DOHH2 (cell line): ENCODE data around the gene CFAP92.

Source experiments
- H3F3A ChIP-seq: fragments of 200-600 bp; sonication (generic), shearing (Covaris generic); 2 replicates; pipeline ENCODE4 v1.6.0; 2016; ENCODE audit warnings: antibody characterized with exemption, mild to moderate bottlenecking; ENCODE audit not compliant: control insufficient read depth, insufficient read depth
- H3K27ac ChIP-seq: fragments of 200-600 bp; sonication (generic); 2 replicates; pipeline ENCODE4 v1.5.1; 2014; ENCODE audit warnings: low read depth, mild to moderate bottlenecking, low read length, moderate library complexity
- H3K27me3 ChIP-seq: fragments of 200-600 bp; sonication (generic); 2 replicates; pipeline ENCODE4 v1.6.1; 2014; ENCODE audit warnings: mild to moderate bottlenecking, low read length, mixed read lengths; ENCODE audit not compliant: control insufficient read depth
- H3K36me3 ChIP-seq: fragments of 200-600 bp; sonication (generic); 2 replicates; pipeline ENCODE4 v1.6.1; 2014; ENCODE audit warnings: mild to moderate bottlenecking, low read length, moderate library complexity, mixed read lengths; ENCODE audit not compliant: control insufficient read depth
- H3K4me1 ChIP-seq: fragments of 200-600 bp; sonication (generic); 2 replicates; pipeline ENCODE4 v1.6.1; 2014; ENCODE audit warnings: mild to moderate bottlenecking, low read length, mixed read lengths; ENCODE audit not compliant: control insufficient read depth
- H3K4me2 ChIP-seq: fragments of 200-600 bp; sonication (generic); 2 replicates; pipeline ENCODE4 v1.6.0; 2014; ENCODE audit warnings: mild to moderate bottlenecking, low read length, moderate library complexity
- H3K4me3 ChIP-seq: fragments of 200-600 bp; sonication (generic); 2 replicates; pipeline ENCODE4 v1.5.1; 2014; ENCODE audit warnings: mild to moderate bottlenecking, low read length, mixed read lengths
- H3K79me2 ChIP-seq: fragments of 200-600 bp; sonication (generic); 2 replicates; pipeline ENCODE4 v1.6.1; 2014; ENCODE audit warnings: mild to moderate bottlenecking, low read length, mixed read lengths; ENCODE audit not compliant: control insufficient read depth
- H3K9me2 ChIP-seq: fragments of 200-600 bp; sonication (generic); replicated peaks from 2 replicates; pipeline ENCODE4 v1.6.1; 2014; ENCODE audit warnings: mild to moderate bottlenecking, low read length, mixed read lengths; ENCODE audit not compliant: control insufficient read depth
- H3K9me3 ChIP-seq: fragments of 200-600 bp; sonication (generic); 2 replicates; pipeline ENCODE4 v1.6.1; 2014; ENCODE audit warnings: antibody characterized with exemption, low read length, mixed read lengths; ENCODE audit not compliant: control insufficient read depth, insufficient read depth
- H4K20me1 ChIP-seq: fragments of 200-600 bp; sonication (generic); 2 replicates; pipeline ENCODE4 v1.6.0; 2014; ENCODE audit warnings: low read depth, mild to moderate bottlenecking, antibody characterized with exemption, low read length, moderate library complexity; ENCODE audit not compliant: control insufficient read depth, insufficient read depth
- EZH2phosphoT487 ChIP-seq: fragments of 200-600 bp; sonication (generic); IDR thresholded peaks from 2 replicates; pipeline ENCODE4 v1.6.1; 2017; ENCODE audit warnings: borderline replicate concordance, mild to moderate bottlenecking, antibody characterized with exemption, low read length, moderate library complexity, mixed read lengths
- TF ChIP-seq, protein P1 (sequence below): fragments of 200-600 bp; sonication (generic); IDR thresholded peaks from one replicate; pipeline ENCODE4 v1.5.1; 2014; ENCODE audit warnings: antibody characterized with exemption, mild to moderate bottlenecking, low read depth, low read length; ENCODE audit not compliant: poor library complexity, severe bottlenecking

Gene CFAP92

DNA sequence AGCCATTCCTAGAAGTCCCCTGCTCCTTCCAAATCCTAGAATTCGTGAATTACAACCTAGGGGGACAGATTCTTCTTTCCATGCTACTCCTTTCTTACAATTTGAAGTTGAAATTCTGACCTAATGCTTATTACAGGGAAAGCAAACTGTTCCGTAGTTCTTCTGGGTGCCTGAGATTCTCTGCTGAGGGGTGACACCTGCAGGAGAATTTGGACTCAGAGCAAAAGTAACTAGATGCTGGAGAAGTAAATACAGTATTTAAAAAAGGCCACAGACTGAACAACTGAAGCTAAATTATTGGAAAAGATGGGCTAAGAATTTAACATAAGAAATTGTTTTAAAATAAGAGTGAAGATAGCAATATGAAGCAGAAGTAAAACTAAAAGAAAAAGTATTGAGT lies 76.6 kb downstream of the CFAP92 start:
- Histone ChIP-seq H3K79me2 (no peaks in the 10 kb centered on the region), H3K4me3 (no peak overlapping the region), H3F3A (0 out of 2 replicates have a peak, but pooled peaks cover 12% of the 10 kb centered on the region), H3K9me2 (no peaks in the 10 kb centered on the region), H3K4me2 (no peak overlapping the region), H3K36me3 (peaks cover 70% of the 10 kb centered on the region), H3K4me1 (no peaks in the 10 kb centered on the region), H3K27me3 (no peaks in the 10 kb centered on the region), H3K9me3 (no peaks in the 10 kb centered on the region), H4K20me1 (no peaks in the 10 kb centered on the region), H3K27ac (no peak overlapping the region)
- TF ChIP-seq, protein P1, sequence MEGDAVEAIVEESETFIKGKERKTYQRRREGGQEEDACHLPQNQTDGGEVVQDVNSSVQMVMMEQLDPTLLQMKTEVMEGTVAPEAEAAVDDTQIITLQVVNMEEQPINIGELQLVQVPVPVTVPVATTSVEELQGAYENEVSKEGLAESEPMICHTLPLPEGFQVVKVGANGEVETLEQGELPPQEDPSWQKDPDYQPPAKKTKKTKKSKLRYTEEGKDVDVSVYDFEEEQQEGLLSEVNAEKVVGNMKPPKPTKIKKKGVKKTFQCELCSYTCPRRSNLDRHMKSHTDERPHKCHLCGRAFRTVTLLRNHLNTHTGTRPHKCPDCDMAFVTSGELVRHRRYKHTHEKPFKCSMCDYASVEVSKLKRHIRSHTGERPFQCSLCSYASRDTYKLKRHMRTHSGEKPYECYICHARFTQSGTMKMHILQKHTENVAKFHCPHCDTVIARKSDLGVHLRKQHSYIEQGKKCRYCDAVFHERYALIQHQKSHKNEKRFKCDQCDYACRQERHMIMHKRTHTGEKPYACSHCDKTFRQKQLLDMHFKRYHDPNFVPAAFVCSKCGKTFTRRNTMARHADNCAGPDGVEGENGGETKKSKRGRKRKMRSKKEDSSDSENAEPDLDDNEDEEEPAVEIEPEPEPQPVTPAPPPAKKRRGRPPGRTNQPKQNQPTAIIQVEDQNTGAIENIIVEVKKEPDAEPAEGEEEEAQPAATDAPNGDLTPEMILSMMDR = no peak
- TF ChIP-seq EZH2phosphoT487 = no peak

DNA sequence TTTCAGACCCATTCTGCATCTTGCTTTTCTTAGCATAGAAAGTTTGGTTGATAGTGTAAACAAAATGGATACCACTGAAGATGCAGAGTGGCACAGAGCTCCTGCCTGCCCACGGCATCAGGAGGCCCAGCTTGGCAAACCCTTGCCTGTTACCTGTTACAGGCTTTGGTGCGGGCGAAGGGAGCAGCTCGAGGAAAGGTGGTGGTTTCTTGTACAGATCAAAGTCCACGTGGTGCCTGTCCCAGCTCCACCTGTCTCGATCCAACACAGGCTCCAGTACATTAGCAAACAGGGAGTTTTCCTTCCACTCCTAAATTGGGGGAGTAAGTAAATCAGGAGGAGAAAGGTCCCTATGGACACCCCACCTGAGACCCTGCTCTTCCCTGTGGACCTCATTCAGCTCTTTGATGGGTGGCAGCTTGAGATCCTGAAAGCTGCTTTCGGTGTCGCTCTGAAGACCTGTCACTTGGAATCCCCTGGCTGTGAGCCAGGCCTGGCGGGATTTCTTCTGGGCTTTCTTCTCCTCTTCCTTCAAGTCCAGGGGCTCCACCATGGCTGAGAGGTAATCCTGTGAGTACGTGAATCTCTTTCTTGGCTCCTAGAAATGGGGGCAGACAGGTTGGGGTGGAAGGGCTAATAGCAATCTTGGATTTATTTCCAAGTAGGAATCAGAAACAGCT lies 78.8 kb downstream of the CFAP92 start:
- H3K79me2 ChIP-seq = no peaks in the 10 kb centered on the region
- no peak overlapping the region for H3K27ac ChIP-seq
- H3K9me3 ChIP-seq = no peaks in the 10 kb centered on the region
- no peak overlapping the region for H3K4me2 ChIP-seq
- H3K36me3 ChIP-seq = peaks cover 87% of the 10 kb centered on the region
- no peaks in the 10 kb centered on the region for H3K27me3 ChIP-seq
- no peaks in the 10 kb centered on the region for H4K20me1 ChIP-seq
- no peaks in the 10 kb centered on the region for H3K4me1 ChIP-seq
- H3K9me2 ChIP-seq = no peaks in the 10 kb centered on the region
- TF ChIP-seq, protein P1 = no peak
- no peak for TF ChIP-seq EZH2phosphoT487
- no peak overlapping the region for H3K4me3 ChIP-seq
- 0 out of 2 replicates have a peak, but pooled peaks cover 12% of the 10 kb centered on the region for H3F3A ChIP-seq

DNA sequence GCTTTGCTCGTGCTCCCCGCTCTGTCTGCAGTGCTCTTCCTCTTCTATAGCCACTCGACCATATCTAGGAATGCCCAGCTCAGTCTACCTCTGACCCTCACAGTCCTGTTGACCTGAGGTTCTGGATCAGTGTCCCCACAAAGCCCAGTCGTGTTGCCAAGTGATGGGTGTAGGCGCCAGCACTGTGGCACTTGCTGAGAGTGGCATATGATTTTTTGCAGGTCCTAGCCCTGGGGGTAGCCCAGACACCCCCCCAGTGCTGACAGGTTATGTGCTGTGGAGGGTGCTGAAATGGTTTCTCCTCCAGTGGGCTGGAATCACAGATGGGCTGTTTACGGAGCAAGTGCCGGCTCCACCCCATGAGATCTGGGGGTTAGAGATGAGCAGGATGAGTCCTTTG lies 82.0 kb downstream of the CFAP92 start:
- Histone ChIP-seq H3K4me2 (no peak overlapping the region), H3K4me1 (no peaks in the 10 kb centered on the region), H3K79me2 (no peaks in the 10 kb centered on the region), H3K36me3 (peaks cover 94% of the 10 kb centered on the region), H3F3A (0 out of 2 replicates have a peak, but pooled peaks cover 3% of the 10 kb centered on the region), H3K27ac (no peak overlapping the region), H3K4me3 (no peak overlapping the region), H4K20me1 (no peaks in the 10 kb centered on the region), H3K9me2 (no peaks in the 10 kb centered on the region), H3K9me3 (no peaks in the 10 kb centered on the region), H3K27me3 (no peaks in the 10 kb centered on the region)
- TF ChIP-seq EZH2phosphoT487 = no peak
- TF ChIP-seq, protein P1 = no peak
